Stimulated activated CD4-positive, alpha-beta T cell treated with anti-CD3 and anti-CD28 coated beads, Interleukin-15, amount 100 ng/mL, for 1 hour (primary cell): Measurements from ENCODE around the gene SCARB2.

ENCODE experiments used
- DNase-seq, 2 donors: peaks; one replicate each; pipeline ENCODE4 v3.0.0-alpha.2; 2020; ENCODE audit warnings: low read depth in 1 of 2, low spot score in 1 of 2

SCARB2 gene

DNA sequence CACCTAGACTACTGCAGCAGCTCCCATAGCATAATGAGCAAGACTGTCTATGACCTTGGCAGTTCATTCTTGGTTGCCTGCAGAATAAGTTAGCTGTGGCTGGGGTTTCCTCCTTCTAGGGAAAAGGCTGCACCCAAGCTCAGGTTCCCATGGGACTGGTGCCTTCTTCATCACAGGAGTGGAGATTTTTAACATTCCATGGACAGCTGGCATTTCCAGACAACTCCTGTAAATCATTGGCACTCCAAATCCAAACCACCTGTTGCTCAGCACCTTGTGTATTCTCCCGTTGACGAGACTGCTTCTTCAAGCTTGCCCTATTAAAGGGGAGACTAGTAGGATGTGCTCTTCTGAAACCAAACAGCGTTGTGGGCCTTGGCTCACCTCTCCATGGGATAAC is 57.6 kb downstream of the SCARB2 start:
- no peak for DNase-seq

DNA sequence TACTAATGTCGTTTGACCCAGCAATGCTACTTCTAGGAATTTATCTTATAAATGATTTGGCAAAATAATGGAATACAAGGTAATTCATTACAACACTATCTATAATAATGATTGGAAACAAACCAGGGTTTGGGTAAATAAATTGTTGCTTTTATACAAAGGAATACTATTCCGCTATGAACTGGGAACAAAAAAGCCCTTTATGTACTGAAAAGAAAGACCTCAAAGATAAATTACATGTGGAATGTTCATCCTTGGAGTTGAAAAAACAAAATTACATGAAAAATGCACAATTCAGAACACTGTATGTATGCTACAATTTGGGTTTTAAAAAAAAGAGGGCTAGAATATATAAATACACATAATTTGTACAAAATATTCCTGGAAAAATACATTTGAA is 60.3 kb downstream of the SCARB2 start:
- DNase-seq: no peak

DNA sequence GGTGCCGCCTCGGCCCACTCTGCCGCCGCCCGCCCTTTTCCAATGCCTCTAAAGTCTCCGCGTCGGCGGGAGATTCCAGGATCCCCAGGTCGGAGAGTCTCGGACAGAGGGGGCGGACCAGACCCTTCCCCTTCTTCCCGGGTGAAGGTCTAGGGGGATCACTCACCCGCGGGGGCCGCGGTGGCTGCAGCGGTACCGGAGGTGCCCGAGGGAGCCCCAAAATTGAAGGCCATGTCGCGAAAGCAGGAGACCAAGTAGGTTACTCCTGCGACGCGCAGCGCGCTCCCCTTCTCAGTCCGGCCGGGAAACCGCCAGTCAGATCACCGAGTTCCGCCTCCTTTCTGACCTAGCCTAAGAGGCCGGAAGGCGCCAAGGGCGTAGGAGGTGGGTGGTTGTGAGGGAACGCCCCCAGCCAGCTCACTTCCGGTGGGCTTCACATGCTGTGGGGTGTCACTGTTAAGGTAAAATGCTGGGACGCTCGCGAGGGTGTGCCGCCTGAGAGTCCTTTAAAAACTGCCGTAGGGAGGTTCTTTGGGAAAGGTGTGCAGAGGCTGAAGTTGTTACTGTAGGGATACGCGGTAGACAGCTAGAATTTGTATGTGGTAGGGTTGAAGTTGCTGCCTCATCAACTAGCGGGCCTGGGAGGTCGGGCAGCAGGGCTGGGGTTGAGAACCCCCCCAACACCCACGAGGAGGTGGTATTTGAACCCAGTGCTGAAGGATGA is 65.3 kb downstream of the SCARB2 start, which contains the start of gene NUP54:
TSS of gene NUP54 (minus strand) at position 256 of the 724 bp plus-strand sequence. CDS start at position 233, 23 bp downstream.
- peak; percentile 86 to 93 for DNase-seq

DNA sequence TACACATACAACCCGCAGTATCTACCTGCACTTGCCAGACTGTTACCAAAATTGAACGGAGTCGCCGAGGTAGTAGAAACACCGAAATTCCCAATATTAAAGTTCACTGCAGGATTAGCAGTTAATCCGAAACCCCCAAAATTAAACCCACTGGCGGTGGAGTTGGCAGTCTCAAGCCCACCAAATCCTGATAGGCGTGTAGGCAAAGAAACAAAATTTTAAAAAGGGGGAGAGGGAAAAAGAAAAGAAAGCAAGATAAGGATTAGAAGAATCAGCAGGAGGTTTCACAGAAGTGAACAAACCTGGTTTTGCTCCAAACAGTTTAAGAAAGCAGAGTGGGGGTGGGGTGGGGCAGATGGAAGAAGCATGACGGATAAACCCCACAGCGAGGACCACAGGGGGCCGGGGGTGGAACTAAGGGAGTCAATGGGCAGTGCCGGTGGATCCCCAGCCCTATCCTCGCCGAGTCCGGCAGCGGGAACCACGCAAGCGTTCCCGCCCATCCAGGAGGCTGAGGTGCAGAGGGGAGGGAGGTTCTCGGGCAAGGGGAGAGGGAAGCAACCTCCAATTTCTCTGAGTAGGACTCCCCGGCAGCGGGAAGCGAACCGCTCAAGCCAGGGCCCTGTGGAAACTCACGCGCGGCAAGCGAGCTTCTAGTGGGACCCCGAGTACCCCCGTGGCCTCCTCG is 66.0 kb downstream of the SCARB2 start:
- DNase-seq: peak in 1 of 2 donors; percentile 6

DNA sequence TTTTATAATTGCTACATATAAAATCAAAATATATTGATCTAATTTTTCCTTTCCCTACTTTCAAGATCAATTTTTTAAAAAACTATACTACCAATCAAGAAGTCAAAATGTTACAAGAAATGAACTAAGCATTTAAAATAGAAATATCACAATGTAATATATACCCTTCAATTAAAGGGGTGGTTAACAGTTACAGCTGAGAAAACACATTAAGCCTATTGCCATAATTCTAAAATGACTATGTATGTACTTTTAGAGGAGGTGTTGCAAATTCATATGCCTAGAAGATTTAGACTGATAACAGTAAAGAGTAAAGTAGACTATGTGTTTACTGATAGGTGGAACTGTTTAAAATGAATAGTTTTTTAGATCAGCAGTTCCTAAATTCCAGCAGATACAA is 69.1 kb downstream of the SCARB2 start:
- no peak for DNase-seq

DNA sequence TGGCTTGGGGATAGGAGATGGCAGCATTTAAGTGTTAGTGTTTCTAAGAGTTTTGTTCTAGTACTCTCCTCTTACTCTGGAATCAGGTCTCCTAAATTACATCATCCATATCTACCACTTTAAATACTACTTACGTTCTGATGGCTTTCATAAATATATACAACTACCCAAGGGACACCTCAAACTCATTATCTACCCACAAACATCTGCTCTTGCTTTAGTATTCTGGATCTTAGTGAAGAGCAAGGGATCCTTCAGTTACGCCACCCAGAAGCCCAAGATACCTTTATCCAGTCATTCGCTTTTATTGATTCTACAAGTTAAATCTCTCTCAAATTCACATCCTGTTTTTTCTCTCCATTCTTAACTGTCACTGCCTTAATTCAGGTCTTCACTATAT is 72.4 kb downstream of the SCARB2 start:
- no peak for DNase-seq

DNA sequence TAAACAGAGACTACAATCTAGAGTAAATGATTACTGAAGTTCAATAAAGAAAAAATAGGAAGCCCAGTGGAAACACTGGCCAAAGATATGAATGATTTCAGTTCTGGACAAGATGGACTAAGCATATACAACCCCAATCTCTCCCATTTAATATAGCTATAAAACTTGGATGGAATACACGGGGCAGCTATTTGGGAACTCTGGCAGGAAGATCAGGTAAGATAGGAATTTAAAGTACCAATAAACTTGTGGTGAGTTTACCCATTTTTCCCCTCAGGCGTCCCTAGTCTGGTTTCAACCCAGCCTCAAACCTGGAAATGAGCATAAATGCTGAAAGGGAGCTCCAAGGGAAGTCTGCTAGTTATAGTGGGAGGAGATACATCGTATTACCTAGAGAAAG is 85.9 kb downstream of the SCARB2 start:
- no peak for DNase-seq

DNA sequence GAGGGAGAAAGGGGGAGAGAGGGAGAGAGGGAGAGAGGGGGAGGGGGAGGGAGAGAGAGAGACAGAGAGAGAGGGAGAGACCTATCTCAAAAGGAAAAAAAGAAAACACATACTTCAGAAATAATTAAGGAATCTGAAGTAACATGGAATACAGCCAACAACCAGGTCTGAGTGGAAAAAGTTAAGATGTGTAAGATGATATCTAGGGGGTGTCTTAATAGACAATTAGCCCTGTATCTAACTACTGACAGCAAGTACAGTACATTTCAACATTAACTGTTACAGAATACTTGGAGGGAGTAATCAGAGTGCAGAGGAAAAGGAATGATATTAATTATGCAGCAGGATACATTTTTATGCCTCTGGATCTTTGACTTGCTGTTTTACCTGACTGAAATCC is 87.8 kb downstream of the SCARB2 start:
- no peak for DNase-seq

DNA sequence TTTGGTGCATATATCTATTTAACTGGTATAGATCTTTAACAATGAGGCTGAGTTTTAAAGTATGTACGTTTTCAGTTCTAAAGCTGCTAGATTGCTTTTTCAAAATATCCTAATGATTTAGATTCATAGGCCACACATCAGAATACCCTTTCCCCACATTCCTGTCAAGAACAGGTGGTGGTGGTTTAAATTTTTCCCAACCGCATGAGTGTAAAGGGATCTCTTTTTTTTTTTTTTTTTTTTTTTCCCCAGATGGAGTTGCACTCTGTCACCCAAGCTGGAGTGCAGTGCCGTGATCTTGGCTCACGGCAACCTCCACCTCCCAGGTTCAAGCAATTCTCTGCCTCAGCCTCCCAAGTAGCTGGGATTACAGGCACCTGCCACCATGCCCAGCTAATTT is 93.4 kb downstream of the SCARB2 start:
- DNase-seq: no peak

DNA sequence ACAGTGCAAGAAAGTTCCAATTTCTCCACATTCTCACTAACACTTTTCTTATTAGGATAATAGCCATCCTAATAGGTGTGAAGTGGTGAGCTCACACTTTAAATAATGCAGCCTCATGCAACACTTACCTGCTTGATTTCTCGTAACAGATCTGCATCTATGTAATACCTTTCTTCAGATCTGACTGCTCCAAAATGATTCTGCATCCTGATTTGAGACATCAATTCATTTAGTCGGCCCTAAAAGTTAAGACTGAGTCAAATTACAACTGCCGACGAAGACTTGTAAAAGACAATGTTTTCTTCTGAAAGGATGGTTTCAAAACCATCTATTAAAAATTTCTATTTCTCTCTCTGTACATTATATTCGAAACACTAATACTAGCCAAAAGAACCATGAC is 96.1 kb downstream of the SCARB2 start:
- no peak for DNase-seq

DNA sequence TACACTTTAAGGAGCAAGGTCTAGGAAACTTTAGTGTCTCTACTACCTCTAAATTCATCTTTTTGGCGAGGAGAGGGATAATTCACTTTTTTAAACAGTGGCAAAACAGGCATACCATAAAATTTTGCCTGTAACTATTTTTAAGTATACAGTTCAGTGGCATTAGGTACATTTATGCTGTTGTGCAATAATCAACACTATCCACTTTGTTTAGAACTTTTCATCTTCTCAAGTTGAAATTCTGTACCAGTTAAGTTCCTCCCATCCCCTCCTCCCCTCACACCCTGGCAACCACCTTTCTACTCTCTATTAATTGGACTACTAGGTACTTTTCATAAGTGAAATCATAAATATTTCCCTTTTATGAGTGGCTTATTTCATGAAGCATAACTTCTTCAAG is 96.8 kb downstream of the SCARB2 start:
- DNase-seq: no peak
